SK-N-SH (cell line): ENCODE data around the gene BRD1. TPM values are rescaled to one million over a fixed set of nuclear protein-coding genes. Genes with fewer than 3 reads are reported as not detected.

Experiments
- CTCF ChIA-PET: fragments of 300-600, 350-600 bp; formaldehyde crosslinking; extraction: SDS; loops from one replicate; lab custom pipeline; 2021; lab: Yijun Ruan, JAX
- POLR2A ChIA-PET: fragments of 350-600 bp; sonication (Branson Sonifier 250); formaldehyde crosslinking; extraction: SDS; loops from one replicate; lab custom pipeline; 2020; ENCODE audit warnings: antibody characterized with exemption, inconsistent platforms; lab: Yijun Ruan, JAX
- DNase-seq: peaks from one replicate; pipeline ENCODE4 v3.0.0; 2012
- H2AFZ ChIP-seq: fragments of 200-600 bp; sonication (generic); 2 replicates; pipeline ENCODE4 v1.8.1; 2016; ENCODE audit warnings: antibody characterized with exemption, mild to moderate bottlenecking, low read depth
- H3F3A ChIP-seq: fragments of 200-600 bp; sonication (generic); replicated peaks from 2 replicates; pipeline ENCODE3; 2016; ENCODE audit warnings: antibody characterized with exemption, mild to moderate bottlenecking; ENCODE audit not compliant: insufficient read depth
- H3K27ac ChIP-seq, 2 experiments: fragments of 200-500 bp in 1 of 2; fragments of 200-600 bp in 1 of 2; sonication (Bioruptor generic) in 1 of 2; sonication (generic), shearing (Covaris generic) in 1 of 2; 2 replicates each; pipeline versions ENCODE4 v1.5.1 to v1.6.1; 2014 to 2016; ENCODE audit warnings: low read depth in 2 of 2, inconsistent platforms in 1 of 2, low read length in 1 of 2, mild to moderate bottlenecking in 1 of 2, mixed read lengths in 1 of 2
- H3K27me3 ChIP-seq: fragments of 200-600 bp; sonication (generic), shearing (Covaris generic); 2 replicates; pipeline ENCODE4 v1.6.1; 2016; ENCODE audit warnings: mixed run types; ENCODE audit not compliant: insufficient read depth
- H3K36me3 ChIP-seq, 2 experiments: fragments of 200-500 bp in 1 of 2; fragments of 200-600 bp in 1 of 2; sonication (Bioruptor generic) in 1 of 2; sonication (generic) in 1 of 2; replicated peaks in 1 of 2; 2 replicates each; pipeline versions ENCODE3 to v1.5.1; 2014 to 2016; ENCODE audit warnings: low read length in 1 of 2, mild to moderate bottlenecking in 1 of 2; ENCODE audit not compliant: insufficient read depth in 2 of 2, control insufficient read depth in 1 of 2
- H3K4me1 ChIP-seq, 2 experiments: fragments of 200-500 bp in 1 of 2; fragments of 200-600 bp in 1 of 2; sonication (Bioruptor generic) in 1 of 2; sonication (generic), shearing (Covaris generic) in 1 of 2; 2 replicates each; pipeline versions ENCODE4 v1.5.1 to v1.6.1; 2014 to 2016; ENCODE audit warnings: low read depth in 1 of 2, low read length in 1 of 2, mixed run types in 1 of 2; ENCODE audit not compliant: insufficient read depth in 2 of 2, control insufficient read depth in 1 of 2
- H3K4me2 ChIP-seq: fragments of 200-600 bp; sonication (generic), shearing (Covaris generic); 2 replicates; pipeline ENCODE4 v1.6.1; 2017; ENCODE audit warnings: mixed run types
- H3K4me3 ChIP-seq, 2 experiments: fragments of 200-500 bp in 1 of 2; fragments of 200-600 bp in 1 of 2; sonication (Bioruptor generic) in 1 of 2; sonication (generic), shearing (Covaris generic) in 1 of 2; 2 replicates each; pipeline versions ENCODE4 v1.5.1 to v1.8.1; 2014 to 2016; ENCODE audit warnings: low read depth in 2 of 2, inconsistent platforms in 1 of 2, low read length in 1 of 2, mild to moderate bottlenecking in 1 of 2, mixed read lengths in 1 of 2, moderate library complexity in 1 of 2
- H3K79me2 ChIP-seq: fragments of 200-600 bp; sonication (generic); 2 replicates; pipeline ENCODE4 v1.8.1; 2017; ENCODE audit warnings: mild to moderate bottlenecking; ENCODE audit not compliant: insufficient read depth
- H3K9ac ChIP-seq: fragments of 200-600 bp; sonication (generic); 2 replicates; pipeline ENCODE4 v1.6.1; 2017; ENCODE audit warnings: mixed run types
- H3K9me2 ChIP-seq: fragments of 200-600 bp; sonication (generic); 2 replicates; pipeline ENCODE4 v1.6.1; 2017; ENCODE audit warnings: mixed run types
- H3K9me3 ChIP-seq: fragments of 200-600 bp; sonication (generic); 2 replicates; pipeline ENCODE4 v1.6.1; 2017; ENCODE audit warnings: mixed run types, mild to moderate bottlenecking, moderate library complexity
- H4K20me1 ChIP-seq: fragments of 200-600 bp; sonication (generic); 2 replicates; pipeline ENCODE4 v1.6.1; 2017; ENCODE audit warnings: mild to moderate bottlenecking, mixed run types; ENCODE audit not compliant: insufficient read depth
- FOXJ3 ChIP-seq: sonication (generic); formaldehyde crosslinking; IDR thresholded peaks from 2 replicates; pipeline ENCODE4 v1.5.1; 2020; ENCODE audit warnings: mild to moderate bottlenecking, missing genetic modification reagents
- MXI1 ChIP-seq: IDR thresholded peaks from 2 replicates; pipeline ENCODE4 v1.6.1; 2012; ENCODE audit warnings: mild to moderate bottlenecking, low read depth, low read length, improper control_type of control experiment
- NFIC ChIP-seq: IDR thresholded peaks from 2 replicates; pipeline ENCODE4 v1.4.0; 2012; ENCODE audit warnings: borderline replicate concordance
- RCOR1 ChIP-seq: fragments of 150-350 bp; IDR thresholded peaks from 2 replicates; pipeline ENCODE4 v1.6.1; 2017; ENCODE audit warnings: antibody characterized with exemption, low read length
- TAF1 ChIP-seq: IDR thresholded peaks from 2 replicates; pipeline ENCODE4 v1.6.1; 2012; ENCODE audit warnings: low read depth, mild to moderate bottlenecking, low read length, moderate library complexity, borderline replicate concordance
- USF2 ChIP-seq: fragments of 150-350 bp; IDR thresholded peaks from 2 replicates; pipeline ENCODE4 v1.6.1; 2017; ENCODE audit warnings: antibody characterized with exemption, low read length, low read depth, borderline replicate concordance
- WGBS: methylation state at CpG from one replicate; pipeline ENCODE4 v1.1.6; 2017; ENCODE audit warnings: low lambda C conversion rate; 5-methylcytosine and 5-hydroxymethylcytosine counted together
- polyA plus RNA-seq, 3 experiments: library from polyadenylated mRNA; depleted of rRNA; stranded (reverse); fragments of >200 nt; gene quantifications; 2 replicates each; pipeline ENCODE4 v1.2.3, GENCODE V29; 2012
- TF ChIP-seq, protein P1 (sequence below): fragments of 200-600 bp; sonication (generic); IDR thresholded peaks from 2 replicates; pipeline ENCODE4 v1.6.1; 2017; ENCODE audit warnings: antibody characterized with exemption, mild to moderate bottlenecking, moderate library complexity
- TF ChIP-seq, protein P2 (sequence below): IDR thresholded peaks from 2 replicates; pipeline ENCODE4 v1.6.1; 2012; ENCODE audit warnings: mild to moderate bottlenecking, low read depth, low read length, moderate library complexity

BRD1 gene
- polyA plus RNA-seq, 1 of the 3 experiments (the other 2 are of a cell fraction): 10.3 TPM

GRCh38 chr22:49761836-49762235 is 65.8 kb downstream of the BRD1 start:
- Histone ChIP-seq H3K9me2 (no peaks in the 10 kb centered on the region), H3K9ac (no peak overlapping the region), H3K27ac (no peak overlapping the region), H3K79me2 (no peaks in the 10 kb centered on the region), H3K9me3 (peaks cover 4% of the 10 kb centered on the region; the same call in 1 of the 2 replicates), H3K4me3 (no peak overlapping the region), H2AFZ (no peak overlapping the region), H3K4me1 (no peaks in the 10 kb centered on the region), H3K27me3 (no peaks in the 10 kb centered on the region), H4K20me1 (no peaks in the 10 kb centered on the region), H3K36me3 (no peaks in the 10 kb centered on the region), H3K4me2 (no peak overlapping the region), H3F3A (no peaks in the 10 kb centered on the region)
- ChIA-PET CTCF (interaction anchor here (0.9 to 1.2 kb wide), 2 partner anchors 269 to 318 kb away, joined by 3 read pairs; no protein-coding TSS in a partner anchor), POLR2A (no interaction called here)
- WGBS: 55% methylated on average over 7 of the region's 7 CpGs
- TF ChIP-seq TAF1 (no peak), RCOR1 (no peak), MXI1 (no peak), FOXJ3 (CRISPR knock-in tag) (no peak), NFIC (no peak)
- TF ChIP-seq, protein P1, sequence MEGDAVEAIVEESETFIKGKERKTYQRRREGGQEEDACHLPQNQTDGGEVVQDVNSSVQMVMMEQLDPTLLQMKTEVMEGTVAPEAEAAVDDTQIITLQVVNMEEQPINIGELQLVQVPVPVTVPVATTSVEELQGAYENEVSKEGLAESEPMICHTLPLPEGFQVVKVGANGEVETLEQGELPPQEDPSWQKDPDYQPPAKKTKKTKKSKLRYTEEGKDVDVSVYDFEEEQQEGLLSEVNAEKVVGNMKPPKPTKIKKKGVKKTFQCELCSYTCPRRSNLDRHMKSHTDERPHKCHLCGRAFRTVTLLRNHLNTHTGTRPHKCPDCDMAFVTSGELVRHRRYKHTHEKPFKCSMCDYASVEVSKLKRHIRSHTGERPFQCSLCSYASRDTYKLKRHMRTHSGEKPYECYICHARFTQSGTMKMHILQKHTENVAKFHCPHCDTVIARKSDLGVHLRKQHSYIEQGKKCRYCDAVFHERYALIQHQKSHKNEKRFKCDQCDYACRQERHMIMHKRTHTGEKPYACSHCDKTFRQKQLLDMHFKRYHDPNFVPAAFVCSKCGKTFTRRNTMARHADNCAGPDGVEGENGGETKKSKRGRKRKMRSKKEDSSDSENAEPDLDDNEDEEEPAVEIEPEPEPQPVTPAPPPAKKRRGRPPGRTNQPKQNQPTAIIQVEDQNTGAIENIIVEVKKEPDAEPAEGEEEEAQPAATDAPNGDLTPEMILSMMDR: no peak
- no peak for DNase-seq

- DNase-seq: no peak
- H3K36me3 ChIP-seq: no peaks in the 10 kb centered on the region
- no peak overlapping the region for H3K9ac ChIP-seq
- no peak overlapping the region for H2AFZ ChIP-seq
- H3K27me3 ChIP-seq: no peaks in the 10 kb centered on the region
- H4K20me1 ChIP-seq: no peaks in the 10 kb centered on the region
- H3K4me1 ChIP-seq: no peaks in the 10 kb centered on the region
- no peak overlapping the region for H3K4me2 ChIP-seq
- CTCF ChIA-PET: no interaction called here
- no peaks in the 10 kb centered on the region for H3K9me2 ChIP-seq
- POLR2A ChIA-PET: no interaction called here
- no peak overlapping the region for H3K27ac ChIP-seq
- no peaks in the 10 kb centered on the region for H3K79me2 ChIP-seq
- H3K9me3 ChIP-seq: no peaks in the 10 kb centered on the region
- no peaks in the 10 kb centered on the region for H3F3A ChIP-seq
- TF ChIP-seq, protein P2, sequence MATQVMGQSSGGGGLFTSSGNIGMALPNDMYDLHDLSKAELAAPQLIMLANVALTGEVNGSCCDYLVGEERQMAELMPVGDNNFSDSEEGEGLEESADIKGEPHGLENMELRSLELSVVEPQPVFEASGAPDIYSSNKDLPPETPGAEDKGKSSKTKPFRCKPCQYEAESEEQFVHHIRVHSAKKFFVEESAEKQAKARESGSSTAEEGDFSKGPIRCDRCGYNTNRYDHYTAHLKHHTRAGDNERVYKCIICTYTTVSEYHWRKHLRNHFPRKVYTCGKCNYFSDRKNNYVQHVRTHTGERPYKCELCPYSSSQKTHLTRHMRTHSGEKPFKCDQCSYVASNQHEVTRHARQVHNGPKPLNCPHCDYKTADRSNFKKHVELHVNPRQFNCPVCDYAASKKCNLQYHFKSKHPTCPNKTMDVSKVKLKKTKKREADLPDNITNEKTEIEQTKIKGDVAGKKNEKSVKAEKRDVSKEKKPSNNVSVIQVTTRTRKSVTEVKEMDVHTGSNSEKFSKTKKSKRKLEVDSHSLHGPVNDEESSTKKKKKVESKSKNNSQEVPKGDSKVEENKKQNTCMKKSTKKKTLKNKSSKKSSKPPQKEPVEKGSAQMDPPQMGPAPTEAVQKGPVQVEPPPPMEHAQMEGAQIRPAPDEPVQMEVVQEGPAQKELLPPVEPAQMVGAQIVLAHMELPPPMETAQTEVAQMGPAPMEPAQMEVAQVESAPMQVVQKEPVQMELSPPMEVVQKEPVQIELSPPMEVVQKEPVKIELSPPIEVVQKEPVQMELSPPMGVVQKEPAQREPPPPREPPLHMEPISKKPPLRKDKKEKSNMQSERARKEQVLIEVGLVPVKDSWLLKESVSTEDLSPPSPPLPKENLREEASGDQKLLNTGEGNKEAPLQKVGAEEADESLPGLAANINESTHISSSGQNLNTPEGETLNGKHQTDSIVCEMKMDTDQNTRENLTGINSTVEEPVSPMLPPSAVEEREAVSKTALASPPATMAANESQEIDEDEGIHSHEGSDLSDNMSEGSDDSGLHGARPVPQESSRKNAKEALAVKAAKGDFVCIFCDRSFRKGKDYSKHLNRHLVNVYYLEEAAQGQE: no peak
- no peak for TF ChIP-seq USF2
- no peak for TF ChIP-seq MXI1
- TF ChIP-seq, protein P1: no peak
- H3K4me3 ChIP-seq: no peak overlapping the region
- 44% methylated on average over 7 of the region's 13 CpGs for WGBS
These were observed 66.8 kb downstream of the BRD1 start for GRCh38 chr22:49760630-49761571.
